Stimulated activated CD4-positive, alpha-beta T cell treated with anti-CD3 and anti-CD28 coated beads, Interleukin-15, amount 100 ng/mL, for 24 hours (primary cell): ENCODE measurements around the gene CHADL.
A peak's percentile ranks its signal among the peaks of the same experiment; 100 is the strongest.
"Not testable (repeated sequence)": the region's sequence is repeated elsewhere in the genome, so short reads cannot be mapped to it uniquely, and the experiment has no call there.

Source experiments
- DNase-seq: peaks from one replicate; pipeline ENCODE4 v3.0.0-alpha.2; 2020

The CHADL gene, protein sequence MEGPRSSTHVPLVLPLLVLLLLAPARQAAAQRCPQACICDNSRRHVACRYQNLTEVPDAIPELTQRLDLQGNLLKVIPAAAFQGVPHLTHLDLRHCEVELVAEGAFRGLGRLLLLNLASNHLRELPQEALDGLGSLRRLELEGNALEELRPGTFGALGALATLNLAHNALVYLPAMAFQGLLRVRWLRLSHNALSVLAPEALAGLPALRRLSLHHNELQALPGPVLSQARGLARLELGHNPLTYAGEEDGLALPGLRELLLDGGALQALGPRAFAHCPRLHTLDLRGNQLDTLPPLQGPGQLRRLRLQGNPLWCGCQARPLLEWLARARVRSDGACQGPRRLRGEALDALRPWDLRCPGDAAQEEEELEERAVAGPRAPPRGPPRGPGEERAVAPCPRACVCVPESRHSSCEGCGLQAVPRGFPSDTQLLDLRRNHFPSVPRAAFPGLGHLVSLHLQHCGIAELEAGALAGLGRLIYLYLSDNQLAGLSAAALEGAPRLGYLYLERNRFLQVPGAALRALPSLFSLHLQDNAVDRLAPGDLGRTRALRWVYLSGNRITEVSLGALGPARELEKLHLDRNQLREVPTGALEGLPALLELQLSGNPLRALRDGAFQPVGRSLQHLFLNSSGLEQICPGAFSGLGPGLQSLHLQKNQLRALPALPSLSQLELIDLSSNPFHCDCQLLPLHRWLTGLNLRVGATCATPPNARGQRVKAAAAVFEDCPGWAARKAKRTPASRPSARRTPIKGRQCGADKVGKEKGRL

DNA sequence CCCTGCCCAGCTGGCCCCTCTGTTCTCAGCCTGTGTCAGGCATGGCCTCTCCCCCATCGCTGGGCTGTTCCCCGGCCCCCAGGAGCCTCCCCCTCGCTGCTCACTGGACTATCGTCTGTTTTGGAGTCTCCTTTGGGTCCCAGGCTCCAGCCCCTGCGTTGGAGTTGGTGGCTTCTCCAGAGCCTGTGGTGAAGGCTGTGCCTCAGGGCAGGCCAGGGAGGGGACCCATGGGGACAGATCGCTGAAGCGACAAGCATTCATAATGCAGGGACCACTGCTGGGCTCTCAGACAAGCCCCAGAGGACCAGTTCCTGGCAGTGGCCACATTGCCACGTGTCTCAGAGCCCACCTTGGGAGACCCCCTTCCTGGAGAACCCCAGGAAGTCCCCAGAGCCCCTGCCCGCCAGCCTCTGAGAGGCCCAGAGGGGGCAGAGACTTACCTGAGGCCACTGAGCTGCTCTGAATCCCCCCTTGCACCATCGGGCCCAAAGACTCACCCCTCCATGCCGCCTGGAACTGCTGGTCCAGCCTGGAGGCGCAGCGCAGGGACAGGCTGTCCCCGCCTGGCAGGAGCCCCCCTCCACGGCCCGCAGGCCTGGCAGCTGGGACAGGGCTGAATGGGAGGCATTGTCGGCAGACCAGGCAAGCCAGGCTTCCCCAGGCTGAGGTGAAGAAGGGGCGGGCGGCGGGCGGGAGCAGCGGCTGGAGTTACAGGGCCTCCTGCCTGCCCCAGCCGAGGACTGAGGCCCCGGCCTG lies at the start of gene CHADL:
CHADL (minus strand) TSS at position 555 of the 756 bp plus-strand sequence; CDS start at position 505, 50 bp downstream.
- DNase-seq = no peak

DNA sequence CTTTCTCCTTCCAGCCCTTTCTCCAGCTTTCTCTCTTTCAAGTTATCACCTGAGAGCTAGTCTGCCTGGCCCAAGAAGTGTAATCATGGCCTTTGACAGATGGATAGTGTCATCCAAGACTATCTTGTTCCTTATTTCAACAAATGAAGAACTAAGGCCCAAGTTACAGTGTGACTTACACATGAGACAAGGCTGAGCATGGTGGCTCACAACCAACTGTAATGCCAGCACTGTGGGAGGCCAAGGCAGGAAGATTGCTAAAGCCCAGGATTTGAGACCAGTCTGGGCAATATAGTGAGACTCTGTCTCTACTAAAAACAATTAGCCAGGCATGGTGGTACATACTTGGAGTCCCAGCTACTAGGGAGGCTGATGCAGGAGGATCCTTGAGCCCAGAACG lies 48.9 kb upstream of the CHADL start:
- DNase-seq = no peak

GRCh38 chr22:41288245-41288946 lies 47.7 kb upstream of the CHADL start:
- no peak for DNase-seq

DNA sequence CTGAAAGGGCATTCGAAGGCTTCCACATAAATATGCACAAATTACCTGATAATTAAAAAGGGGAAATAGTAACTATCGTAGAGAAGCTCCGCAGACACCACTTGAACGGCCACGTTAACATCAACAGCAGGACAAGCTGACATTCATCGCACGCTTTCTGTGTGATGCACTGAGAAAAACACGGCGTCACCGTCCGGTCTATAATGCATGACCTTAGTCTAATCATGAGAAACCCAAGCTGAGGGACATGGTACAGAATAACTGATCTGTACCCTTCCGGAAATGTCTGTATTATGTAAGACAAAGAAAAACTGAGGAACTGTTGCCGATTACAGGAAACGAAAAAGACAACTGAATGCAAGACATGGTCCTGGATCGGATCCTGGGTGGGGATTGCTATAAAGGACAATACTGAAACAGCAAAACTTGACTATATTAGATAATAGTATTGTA lies 45.9 kb upstream of the CHADL start:
- peak; percentile 57 for DNase-seq

- DNase-seq = peak; percentile 98
Measured at GRCh38 chr22:41285820-41286638, 45.3 kb upstream of the CHADL start, which contains the start of gene RANGAP1. Gene RANGAP1 (minus strand): TSS chr22:41286187. CDS start chr22:41281044, 5,143 bp downstream.

DNA sequence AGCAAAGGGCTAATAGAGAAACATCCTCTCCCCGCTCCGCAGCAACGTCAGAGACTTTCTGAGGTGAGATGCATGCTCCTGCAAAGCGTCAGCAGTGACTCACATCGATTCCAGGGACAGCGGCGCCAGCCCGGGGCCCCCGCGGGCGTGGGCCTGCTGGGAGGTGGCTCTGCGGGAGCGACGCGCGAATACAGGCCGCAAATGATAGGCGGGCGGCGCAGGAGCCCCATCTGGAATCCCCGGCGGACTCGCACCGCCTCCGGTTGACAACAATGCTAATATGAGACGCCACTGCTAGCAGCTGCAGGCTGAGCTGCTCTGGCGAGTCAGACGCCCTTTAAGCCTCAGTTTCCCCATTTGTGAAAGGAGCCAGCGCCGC lies 44.7 kb upstream of the CHADL start:
- peak; percentile 94 for DNase-seq

DNA sequence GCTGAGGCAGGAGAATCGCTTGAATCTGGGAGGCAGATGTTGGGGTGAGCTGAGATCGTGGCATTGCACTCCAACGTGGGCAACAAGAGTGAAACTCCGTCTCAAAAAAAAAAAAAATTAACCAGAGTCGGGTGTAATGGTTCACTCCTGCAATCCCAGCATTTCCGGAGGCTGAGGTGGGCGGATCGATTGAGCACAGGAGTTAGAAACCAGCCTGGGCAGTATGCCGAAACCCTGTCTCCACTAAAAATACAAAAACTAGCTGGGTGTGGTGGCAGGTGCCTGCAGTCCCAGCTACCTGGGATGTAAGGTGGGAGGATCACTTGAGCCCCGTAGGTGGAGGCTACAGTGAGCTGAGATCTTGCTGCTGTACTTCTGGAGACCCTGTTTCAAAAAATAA lies 43.7 kb upstream of the CHADL start:
- DNase-seq = no peak

DNA sequence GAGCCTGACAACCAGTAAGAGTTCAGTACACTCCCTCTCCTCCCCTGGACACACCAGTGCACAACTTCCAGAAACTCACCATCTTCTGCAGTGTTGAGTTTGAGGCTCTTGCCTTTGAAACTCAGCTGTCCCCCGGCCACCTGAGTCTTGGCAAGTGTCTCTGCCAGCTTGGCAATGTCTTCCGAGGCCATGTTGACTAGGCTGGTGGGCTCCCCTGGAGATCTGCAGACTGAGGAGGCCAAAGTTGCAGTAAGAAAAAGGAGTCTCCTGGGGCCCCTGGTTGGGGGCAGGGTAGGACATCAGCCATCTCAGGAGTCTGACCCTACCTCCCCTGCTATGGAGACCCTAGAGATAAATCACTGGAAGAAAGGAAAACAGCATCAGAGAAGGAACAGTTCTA lies 40.1 kb upstream of the CHADL start:
- DNase-seq = no peak

DNA sequence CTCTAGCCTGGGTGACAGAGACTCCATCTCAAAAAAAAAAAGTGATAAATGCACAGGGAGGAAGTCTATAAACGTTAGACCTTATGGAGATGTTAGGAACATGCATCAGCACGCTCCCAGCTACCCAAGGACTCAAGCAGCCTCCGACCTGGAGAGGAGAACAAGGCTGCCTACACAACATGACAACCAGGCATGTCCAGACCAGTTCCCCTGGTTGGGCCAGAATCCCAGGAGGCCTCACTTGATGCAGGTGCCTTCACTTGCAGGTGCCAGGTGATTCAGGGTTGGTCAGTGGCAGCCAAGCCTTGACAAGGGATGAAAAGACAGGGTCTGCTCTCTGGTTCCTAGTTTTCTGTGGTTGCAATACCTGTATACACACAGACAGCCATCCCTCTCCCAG lies 39.3 kb upstream of the CHADL start:
- DNase-seq = no peak

DNA sequence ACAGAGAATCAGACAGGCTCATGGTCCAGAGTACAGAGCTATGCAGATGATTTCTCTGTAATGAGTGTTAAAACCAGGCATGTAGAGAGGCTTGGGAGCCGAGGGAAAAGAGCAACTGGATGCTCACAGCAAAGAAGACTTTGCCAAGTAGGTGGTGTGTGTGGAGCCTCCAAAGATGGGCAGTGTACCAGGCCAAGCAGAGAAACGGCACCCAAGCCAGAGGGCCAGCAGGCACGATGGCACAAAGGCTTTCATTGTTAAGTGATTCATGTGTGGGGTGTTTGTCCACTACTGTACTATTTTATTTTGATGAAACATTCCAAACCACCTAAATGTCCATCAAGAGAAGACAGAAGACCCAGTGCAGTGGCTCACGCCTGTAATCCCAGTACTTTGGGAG lies 34.1 kb upstream of the CHADL start:
- DNase-seq = no peak

DNA sequence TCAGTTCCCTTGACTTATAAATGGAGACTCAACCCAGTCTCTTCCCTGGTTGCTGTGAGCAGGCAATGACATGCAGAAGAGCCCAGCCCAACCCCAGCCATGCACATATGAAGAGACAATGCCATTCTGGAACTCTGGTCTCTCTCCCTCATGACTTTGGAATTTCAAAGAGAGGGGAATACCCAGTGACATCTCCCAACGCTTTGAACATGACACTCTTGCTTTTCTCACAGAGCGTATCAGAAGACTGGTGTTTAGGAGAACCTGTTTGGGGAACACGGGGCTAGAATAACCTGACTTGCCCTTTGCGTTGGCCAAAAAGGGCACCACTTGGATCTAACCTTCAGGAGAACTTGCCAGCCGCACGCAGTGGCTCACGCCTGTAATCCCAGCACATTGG lies 32.4 kb upstream of the CHADL start:
- DNase-seq = no peak

DNA sequence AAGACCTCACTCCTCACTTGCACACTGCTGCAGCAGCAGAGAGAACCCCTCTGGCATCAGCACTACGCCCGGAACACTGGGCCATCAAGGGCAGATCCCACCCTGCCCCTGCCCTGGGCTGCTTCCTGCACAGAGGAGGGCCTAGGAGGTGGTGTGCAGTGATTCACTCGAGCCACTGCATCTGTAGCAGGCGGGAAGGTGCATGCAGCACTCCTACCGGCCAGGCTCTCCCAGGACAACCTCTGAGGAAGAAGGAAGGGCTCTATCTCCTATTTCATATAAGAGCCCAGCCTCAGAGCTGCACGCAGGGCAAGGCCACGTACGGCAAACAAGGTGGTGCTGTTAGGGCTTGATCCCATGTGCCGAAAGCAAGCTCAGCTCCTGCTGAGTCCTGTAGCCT lies 31.1 kb upstream of the CHADL start:
- no peak for DNase-seq

- no peak for DNase-seq
Measured at GRCh38 chr22:41267958-41268357, 27.2 kb upstream of the CHADL start.

- DNase-seq = no peak
Measured at GRCh38 chr22:41264408-41264941, 23.7 kb upstream of the CHADL start.

- DNase-seq = no peak
Measured at GRCh38 chr22:41263704-41264103, 23.0 kb upstream of the CHADL start.

DNA sequence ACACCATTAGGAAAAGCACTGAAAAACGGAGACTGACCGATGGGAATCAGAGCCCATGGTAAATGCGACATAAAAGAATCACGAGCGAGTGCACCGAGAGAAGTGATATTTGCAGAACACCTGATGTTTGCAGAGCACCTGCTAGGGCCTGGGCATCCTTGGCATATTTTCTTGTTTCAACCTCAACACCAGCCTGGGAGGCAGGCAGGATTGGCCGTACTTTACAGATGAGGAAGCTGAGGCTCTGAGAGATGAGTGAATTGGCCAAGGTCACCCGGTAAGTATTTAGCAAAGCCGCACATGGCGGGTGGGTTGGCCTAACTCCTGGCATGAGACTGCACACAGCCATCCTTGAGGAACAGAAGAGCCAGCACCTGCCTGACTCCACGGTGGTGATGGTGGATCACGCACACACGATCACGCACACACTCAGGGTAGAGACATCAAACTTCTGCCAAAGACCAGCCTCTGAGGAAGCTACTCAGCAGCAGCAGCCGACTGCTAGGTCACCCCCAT lies 21.6 kb upstream of the CHADL start:
- no peak for DNase-seq

DNA sequence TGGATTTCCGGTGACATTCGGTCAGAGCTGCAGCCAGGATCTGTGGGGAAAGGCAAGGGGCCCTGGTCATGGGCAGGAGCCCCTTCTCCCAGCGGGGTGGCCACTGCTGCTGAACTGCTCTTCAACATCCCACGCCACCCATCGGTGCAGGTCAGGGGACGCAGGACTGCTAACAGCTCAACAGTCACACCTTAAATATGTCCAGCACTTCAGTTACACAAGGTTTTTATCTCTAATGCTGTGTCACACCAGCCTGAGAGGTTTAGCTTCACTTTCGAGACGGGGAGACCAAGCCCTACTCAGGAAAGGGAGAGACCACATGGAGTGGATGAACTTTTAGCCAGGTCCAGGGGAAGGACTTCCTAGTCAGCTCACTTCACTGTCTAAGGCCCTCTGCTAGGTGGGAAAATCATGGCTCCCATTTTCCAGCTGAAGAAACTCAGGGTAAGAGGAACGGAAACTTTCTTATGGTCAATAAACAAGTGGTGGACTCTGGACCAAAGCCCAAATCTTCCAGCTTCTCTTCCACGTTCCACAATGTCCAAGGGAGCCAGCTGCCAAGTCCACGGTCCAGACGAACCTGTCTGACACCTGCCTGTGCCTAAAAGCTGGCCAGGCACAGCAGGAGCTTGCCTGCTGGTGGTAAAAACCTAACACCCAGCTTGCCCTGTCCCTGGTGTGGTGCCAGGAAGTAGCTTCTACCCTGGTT lies 21.0 kb upstream of the CHADL start:
- DNase-seq = no peak

DNA sequence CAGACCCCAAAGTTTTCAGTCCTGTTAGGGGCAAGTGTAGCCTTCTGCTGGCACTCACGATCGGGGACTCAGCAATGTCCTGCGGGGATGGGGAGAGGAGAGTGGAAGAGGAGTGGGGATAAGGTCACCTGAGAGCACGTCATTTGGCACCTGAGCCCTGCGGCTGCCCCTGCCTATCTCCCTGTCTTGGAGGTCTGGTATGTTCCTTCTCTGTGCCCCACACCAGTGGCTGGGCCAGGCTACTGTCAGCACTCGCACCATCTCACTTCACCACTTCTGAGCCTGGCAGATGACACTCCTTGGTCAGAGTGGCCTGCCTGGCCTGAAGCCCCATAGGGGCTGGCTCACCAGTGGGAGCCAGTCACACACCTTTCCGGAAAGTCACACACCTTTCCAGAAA lies 20.1 kb upstream of the CHADL start:
- DNase-seq = no peak

DNA sequence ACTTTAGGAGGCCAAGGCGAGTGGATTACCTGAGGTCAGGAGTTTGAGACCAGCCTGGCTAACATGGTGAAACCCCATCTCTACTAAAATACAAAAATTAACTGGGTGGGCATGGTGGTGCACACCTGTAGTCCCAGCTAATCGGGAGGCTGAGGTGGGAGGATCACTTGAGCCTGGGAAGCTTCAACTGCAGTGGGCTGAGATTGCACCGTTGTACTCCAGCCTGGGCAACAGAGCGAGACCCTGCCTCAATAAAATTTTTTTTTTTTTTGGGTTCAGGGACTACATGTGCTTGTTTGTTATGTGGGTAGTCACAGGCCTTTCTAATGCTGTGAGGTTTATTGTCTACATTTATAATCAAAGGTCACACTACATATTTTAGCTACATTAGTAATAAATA lies 19.0 kb upstream of the CHADL start:
- not testable (repeated sequence) for DNase-seq

GRCh38 chr22:41257696-41258095 lies 17.0 kb upstream of the CHADL start:
- DNase-seq = no peak
